A549 treated with RU486 at 1 μM for 4 hours (cell line): ENCODE results near the gene CDC14A. TPM values are rescaled to one million over a fixed set of nuclear protein-coding genes. Genes with fewer than 3 reads are reported as not detected.

Experiments used
- total RNA-seq: library from RNA; stranded (reverse); fragments of 200-300 nt; extraction: Qiagen RNA extraction; gene quantifications from 5 replicates; pipeline ENCODE4 v1.2.3, GENCODE V29; 2022; ENCODE audit warnings: low read depth

The CDC14A gene
- 1.9 to 3.1 TPM (median 2.7 TPM) in 5 replicates for total RNA-seq

GRCh38 chr1:100352267-100353070 lies at the start of gene CDC14A:
Gene CDC14A (plus strand): TSS chr1:100352506. CDS start chr1:100352955, 449 bp downstream.

Other genes starting within 250 kb of the CDC14A start
- 2.6 to 5.2 TPM (median 4.3 TPM) in 5 replicates for gene SASS6, start 219.6 kb upstream of the CDC14A start, total RNA-seq
- 3.7 to 8.7 TPM (median 7.4 TPM) in 5 replicates for gene TRMT13, start 219.3 kb upstream of the CDC14A start, total RNA-seq
- gene LRRC39, start 174.2 kb upstream of the CDC14A start, total RNA-seq: 0.05 to 0.14 TPM in 2 of 5 replicates, not detected in the others
- 2.2 to 4.3 TPM (median 3.5 TPM) in 5 replicates for gene DBT, start 102.7 kb upstream of the CDC14A start, total RNA-seq
- gene RTCA, start 86.3 kb upstream of the CDC14A start, total RNA-seq: 17.1 to 23.0 TPM (median 19.8 TPM) in 5 replicates
- not detected in 5 replicates for gene GPR88, start 185.6 kb downstream of the CDC14A start, total RNA-seq